A673 (cell line): ENCODE data around the gene MAP6.

Experiments used
- EZH2 ChIP-seq: fragments of 200-600 bp; sonication (generic); IDR thresholded peaks from 2 replicates; pipeline ENCODE4 v1.6.1; 2017; ENCODE audit warnings: borderline replicate concordance, low read depth, mild to moderate bottlenecking, mixed read lengths, antibody characterized with exemption, low read length; ENCODE audit not compliant: poor library complexity, severe bottlenecking
- TF ChIP-seq, protein P1 (sequence below): fragments of 300-800, 200-600 bp; sonication (generic); conservative IDR thresholded peaks from 2 replicates; pipeline ENCODE4 v1.5.1; 2017; ENCODE audit warnings: low read depth, mild to moderate bottlenecking, antibody characterized with exemption, low read length, moderate library complexity, mixed read lengths

DNA sequence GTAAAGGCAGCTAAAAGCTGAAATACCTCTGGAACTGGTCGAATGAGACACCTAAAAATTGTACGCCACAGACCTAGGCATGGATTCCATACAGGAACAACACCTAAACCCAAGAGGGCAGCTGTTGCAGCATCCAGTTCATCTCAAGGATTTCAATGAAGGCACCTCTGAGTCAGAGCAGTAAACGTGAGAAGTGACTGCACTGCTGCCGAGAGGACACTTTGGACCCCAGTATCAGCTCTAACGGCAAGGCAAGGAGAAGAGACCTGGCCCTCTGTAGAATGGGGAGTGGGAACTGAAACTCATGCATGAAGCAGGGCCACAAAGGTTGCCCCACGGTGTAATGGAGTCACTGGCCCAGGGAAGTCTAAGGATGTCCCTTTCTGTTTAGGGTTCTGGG, 23.9 kb downstream of the MAP6 start:
- no peak for TF ChIP-seq EZH2
- TF ChIP-seq, protein P1, sequence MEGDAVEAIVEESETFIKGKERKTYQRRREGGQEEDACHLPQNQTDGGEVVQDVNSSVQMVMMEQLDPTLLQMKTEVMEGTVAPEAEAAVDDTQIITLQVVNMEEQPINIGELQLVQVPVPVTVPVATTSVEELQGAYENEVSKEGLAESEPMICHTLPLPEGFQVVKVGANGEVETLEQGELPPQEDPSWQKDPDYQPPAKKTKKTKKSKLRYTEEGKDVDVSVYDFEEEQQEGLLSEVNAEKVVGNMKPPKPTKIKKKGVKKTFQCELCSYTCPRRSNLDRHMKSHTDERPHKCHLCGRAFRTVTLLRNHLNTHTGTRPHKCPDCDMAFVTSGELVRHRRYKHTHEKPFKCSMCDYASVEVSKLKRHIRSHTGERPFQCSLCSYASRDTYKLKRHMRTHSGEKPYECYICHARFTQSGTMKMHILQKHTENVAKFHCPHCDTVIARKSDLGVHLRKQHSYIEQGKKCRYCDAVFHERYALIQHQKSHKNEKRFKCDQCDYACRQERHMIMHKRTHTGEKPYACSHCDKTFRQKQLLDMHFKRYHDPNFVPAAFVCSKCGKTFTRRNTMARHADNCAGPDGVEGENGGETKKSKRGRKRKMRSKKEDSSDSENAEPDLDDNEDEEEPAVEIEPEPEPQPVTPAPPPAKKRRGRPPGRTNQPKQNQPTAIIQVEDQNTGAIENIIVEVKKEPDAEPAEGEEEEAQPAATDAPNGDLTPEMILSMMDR: no peak
